Pancreas (tissue), 10 donors: ENCODE results near the gene PKIG. TPM values are rescaled to one million over a fixed set of nuclear protein-coding genes. Genes with fewer than 3 reads are reported as not detected.

Source experiments
- ATAC-seq, 4 donors: fragments of 200-7000 bp; cut with Tn5 transposase; one replicate each; pipeline versions ENCODE4 v1.8.0 to v1.9.1; 2020; ENCODE audit warnings: mild to moderate bottlenecking in 4 of 4, moderate library complexity in 4 of 4
- DNase-seq, 6 donors: peaks; one replicate each; pipeline ENCODE4 v3.0.0-alpha.2; 2020
- FAIRE-seq: peaks from 2 replicates; lab custom pipeline; 2012; peaks lifted over from hg19 to GRCh38; lab: Jason Lieb, UNC
- H3K27ac ChIP-seq, 4 donors: fragments of 200-600 bp; sonication (generic); 1 replicate in 3 of 4; 2 replicates in 1 of 4; pipeline versions ENCODE4 v1.5.0 to v1.8.0; 2020
- H3K27me3 ChIP-seq, 4 donors: fragments of 200-600 bp; one replicate each; pipeline ENCODE4 v1.8.0; 2021
- H3K36me3 ChIP-seq, 3 donors: fragments of 200-600 bp; sonication (generic) in 1 of 3; one replicate each; pipeline versions ENCODE4 v1.5.0 to v1.8.0; 2020 to 2021
- H3K4me1 ChIP-seq, 3 donors: fragments of 200-600 bp; one replicate each; pipeline ENCODE4 v1.8.0; 2021
- H3K4me3 ChIP-seq, 4 donors: fragments of 200-600 bp; sonication (generic) in 2 of 4; one replicate each; pipeline versions ENCODE4 v1.5.0 to v1.8.0; 2020 to 2021
- H3K9me3 ChIP-seq, 4 donors: fragments of 200-600 bp; one replicate each; pipeline ENCODE4 v1.8.0; 2021
- CTCF ChIP-seq, 4 donors: fragments of 200-600 bp; sonication (generic) in 3 of 4; IDR thresholded peaks; one replicate each; pipeline versions ENCODE4 v1.5.0 to v1.8.0; 2021; ENCODE audit warnings: antibody characterized with exemption in 4 of 4
- WGBS, 2 donors: extraction: QIAGEN DNeasy Blood & Tissue Kit; methylation state at CpG; one replicate each; pipeline ENCODE4 v1.1.7; 2013; 5-methylcytosine and 5-hydroxymethylcytosine counted together
- intact Hi-C, 3 donors: fragments of 100-400 bp; cut with DNase I; formaldehyde crosslinking; loops; one replicate each; pipeline versions ENCODE4 v1.11.1 to v1.14.2; 2022
- polyA plus RNA-seq, 2 donors: library from polyadenylated mRNA; stranded (reverse); fragments of 200-250 nt; gene quantifications; one replicate each; pipeline ENCODE4 v1.2.3, GENCODE V29; 2013
- total RNA-seq, 6 donors: library from RNA; stranded (reverse); fragmentation: NEBNext Ultra II Directional in 4 of 6; extraction: Animal tissue kit (Norgen Biotek cat#: 25700) in 4 of 6; gene quantifications; one replicate each; pipeline versions ENCODE4 v1.2.1 to v1.2.4, GENCODE V29; 2021 to 2023
- donor health status: healthy with polysubstance abuse.
- donor health status: DM: no; HTN: no; CAD: no; lungs with moderate emphysema.
- donor health status: DM: no; HTN: no; CAD: no.
- donor health status: control.
- donor health status: control.
- donor health status: Bipolar disorder and iron deficiency.
- donor health status: DM: yes; HTN: yes; CAD: no.
- donor health status: DM: no; HTN: no; CAD: no.
- donor health status: DM: no; HTN: no; CAD: no.
- donor health status: DM: yes; HTN: yes; CAD: no.

PKIG gene
- total and polyA plus RNA-seq, 8 donors: 10.6 to 40.2 (median 13.1) TPM

GRCh38 chr20:44540834-44541233 is 41.5 kb upstream of the PKIG start:
- ATAC-seq (no peak), DNase-seq (no peak), FAIRE-seq (no peak)
- Histone ChIP-seq H3K27ac (no peak overlapping the region), H3K27me3 (no peaks in the 10 kb centered on the region), H3K4me1 (no peaks in the 10 kb centered on the region), H3K9me3 (no peaks in the 10 kb centered on the region), H3K36me3 (no peaks in the 10 kb centered on the region), H3K4me3 (no peak overlapping the region)
- intact Hi-C loops: no loop called here
- TF ChIP-seq CTCF (IDR thresholded peaks at IDR 0.05): no peak
- 78 to 82% methylated on average over 6 of the region's 6 CpGs for WGBS, 2 donors

- no peak for FAIRE-seq
- Histone ChIP-seq H3K36me3 (no peaks in the 10 kb centered on the region), H3K27ac (no peak overlapping the region), H3K4me1 (no peaks in the 10 kb centered on the region), H3K27me3 (no peaks in the 10 kb centered on the region), H3K4me3 (no peak overlapping the region), H3K9me3 (no peaks in the 10 kb centered on the region)
- TF ChIP-seq CTCF (IDR thresholded peaks at IDR 0.05): no peak
- DNase-seq: no peak
- ATAC-seq: no peak
- WGBS, 2 donors: 48 to 49% methylated on average over 4 of the region's 4 CpGs
- intact Hi-C loops: no loop called here
Observed at GRCh38 chr20:44541992-44542391, 40.4 kb upstream of the PKIG start.

- FAIRE-seq (no peak), DNase-seq (no peak), ATAC-seq (no peak)
- no peaks in the 10 kb centered on the region for H3K9me3 ChIP-seq
- no peaks in the 10 kb centered on the region for H3K27me3 ChIP-seq
- H3K36me3 ChIP-seq: no peaks in the 10 kb centered on the region
- H3K4me1 ChIP-seq: peaks cover 0 to under 1% (median 0%) of the 10 kb centered on the region in 3 donors
- intact Hi-C loops: no loop called here
- TF ChIP-seq CTCF (IDR thresholded peaks at IDR 0.05): no peak
- WGBS, 2 donors: 89 to 91% methylated on average over 1 of the region's 1 CpG
- H3K4me3 ChIP-seq: no peak overlapping the region
- no peak overlapping the region for H3K27ac ChIP-seq
Observed at GRCh38 chr20:44542890-44543289, 39.5 kb upstream of the PKIG start.

GRCh38 chr20:44543358-44543757 is 39.0 kb upstream of the PKIG start:
- WGBS, 2 donors: 54 to 64% methylated on average over 3 of the region's 3 CpGs
- intact Hi-C loops: no loop called here
- no peak for DNase-seq
- no peak for ATAC-seq
- Histone ChIP-seq H3K27ac (no peak overlapping the region), H3K4me1 (peaks cover 0 to 5% (median 4%) of the 10 kb centered on the region in 3 donors), H3K27me3 (no peaks in the 10 kb centered on the region), H3K4me3 (no peak overlapping the region), H3K9me3 (no peaks in the 10 kb centered on the region), H3K36me3 (no peaks in the 10 kb centered on the region)
- no peak for FAIRE-seq
- no peak for TF ChIP-seq CTCF (IDR thresholded peaks at IDR 0.05)

GRCh38 chr20:44544263-44544662 is 38.1 kb upstream of the PKIG start:
- intact Hi-C loops: no loop called here
- no peaks in the 10 kb centered on the region for H3K9me3 ChIP-seq
- H3K36me3 ChIP-seq: no peaks in the 10 kb centered on the region
- 66 to 77% methylated on average over 5 of the region's 5 CpGs for WGBS, 2 donors
- no peak for DNase-seq
- no peak for ATAC-seq
- FAIRE-seq: no peak
- TF ChIP-seq CTCF (IDR thresholded peaks at IDR 0.05): no peak
- H3K4me1 ChIP-seq: peaks cover 0 to 6% (median 5%) of the 10 kb centered on the region in 3 donors
- H3K4me3 ChIP-seq: no peak overlapping the region
- H3K27ac ChIP-seq: no peak overlapping the region
- no peaks in the 10 kb centered on the region for H3K27me3 ChIP-seq
